C4-2B (cell line): ENCODE results near the gene ITPRID2.

Source experiments
- ZFX ChIP-seq: fragments of 450-650 bp; IDR thresholded peaks from 2 replicates; pipeline ENCODE4 v1.6.1; 2017
- TF ChIP-seq, protein P1 (sequence below): fragments of 450-650 bp; conservative IDR thresholded peaks from 2 replicates; pipeline ENCODE4 v1.5.1; 2017; ENCODE audit warnings: mild to moderate bottlenecking

DNA sequence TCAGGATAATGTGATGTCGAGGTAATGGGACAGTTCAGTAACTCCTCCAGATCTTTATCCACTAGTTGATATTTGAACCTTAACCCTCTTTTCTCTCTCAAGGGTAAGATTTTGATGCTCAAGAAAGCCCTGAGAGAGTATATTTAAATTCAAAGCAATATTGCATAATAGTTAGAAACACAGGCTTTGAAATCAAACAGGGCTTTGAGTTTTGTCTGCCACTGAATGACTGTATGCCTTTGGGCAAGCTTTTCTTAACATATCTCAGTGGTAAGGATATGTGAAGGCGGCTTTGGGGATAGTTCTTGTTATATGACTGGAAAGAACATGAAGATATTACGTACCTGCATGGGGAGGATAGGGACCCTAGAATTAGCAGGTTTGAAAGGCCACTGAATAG lies 11.1 kb downstream of the ITPRID2 start:
- TF ChIP-seq, protein P1, sequence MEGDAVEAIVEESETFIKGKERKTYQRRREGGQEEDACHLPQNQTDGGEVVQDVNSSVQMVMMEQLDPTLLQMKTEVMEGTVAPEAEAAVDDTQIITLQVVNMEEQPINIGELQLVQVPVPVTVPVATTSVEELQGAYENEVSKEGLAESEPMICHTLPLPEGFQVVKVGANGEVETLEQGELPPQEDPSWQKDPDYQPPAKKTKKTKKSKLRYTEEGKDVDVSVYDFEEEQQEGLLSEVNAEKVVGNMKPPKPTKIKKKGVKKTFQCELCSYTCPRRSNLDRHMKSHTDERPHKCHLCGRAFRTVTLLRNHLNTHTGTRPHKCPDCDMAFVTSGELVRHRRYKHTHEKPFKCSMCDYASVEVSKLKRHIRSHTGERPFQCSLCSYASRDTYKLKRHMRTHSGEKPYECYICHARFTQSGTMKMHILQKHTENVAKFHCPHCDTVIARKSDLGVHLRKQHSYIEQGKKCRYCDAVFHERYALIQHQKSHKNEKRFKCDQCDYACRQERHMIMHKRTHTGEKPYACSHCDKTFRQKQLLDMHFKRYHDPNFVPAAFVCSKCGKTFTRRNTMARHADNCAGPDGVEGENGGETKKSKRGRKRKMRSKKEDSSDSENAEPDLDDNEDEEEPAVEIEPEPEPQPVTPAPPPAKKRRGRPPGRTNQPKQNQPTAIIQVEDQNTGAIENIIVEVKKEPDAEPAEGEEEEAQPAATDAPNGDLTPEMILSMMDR = no peak
- TF ChIP-seq ZFX = no peak
